Activated CD8-positive, alpha-beta memory T cell treated with anti-CD3 and anti-CD28 coated beads, Interleukin-2, amount 50 U/mL, for 1 hour (primary cell): ENCODE data around the gene N4BP2L2.

ENCODE experiments used
- DNase-seq: peaks from one replicate; pipeline ENCODE4 v3.0.0-alpha.2; 2020; ENCODE audit errors: extremely low read depth

N4BP2L2 gene

GRCh38 chr13:32468502-32469142 lies 70.0 kb downstream of the N4BP2L2 start:
- DNase-seq: no peak

- no peak for DNase-seq
Measured at GRCh38 chr13:32456591-32456990, 82.0 kb downstream of the N4BP2L2 start.

- DNase-seq: no peak
Measured at GRCh38 chr13:32455594-32455903, 83.0 kb downstream of the N4BP2L2 start.

- DNase-seq: no peak
Measured at GRCh38 chr13:32454886-32455593, 83.6 kb downstream of the N4BP2L2 start.

- DNase-seq: no peak
Measured at GRCh38 chr13:32453981-32454380, 84.6 kb downstream of the N4BP2L2 start.

GRCh38 chr13:32448972-32449371 lies 89.6 kb downstream of the N4BP2L2 start:
- no peak for DNase-seq

- no peak for DNase-seq
Measured at GRCh38 chr13:32447894-32448623, 90.5 kb downstream of the N4BP2L2 start.

GRCh38 chr13:32446773-32447465 lies 91.7 kb downstream of the N4BP2L2 start:
- no peak for DNase-seq

- DNase-seq: no peak
Measured at GRCh38 chr13:32446220-32446619, 92.4 kb downstream of the N4BP2L2 start.

GRCh38 chr13:32445461-32445860 lies 93.1 kb downstream of the N4BP2L2 start:
- no peak for DNase-seq

- no peak for DNase-seq
Measured at GRCh38 chr13:32443111-32443510, 95.5 kb downstream of the N4BP2L2 start.

- no peak for DNase-seq
Measured at GRCh38 chr13:32438871-32439270, 99.7 kb downstream of the N4BP2L2 start.

GRCh38 chr13:32432856-32433255 lies 105.7 kb downstream of the N4BP2L2 start:
- no peak for DNase-seq

- no peak for DNase-seq
Measured at GRCh38 chr13:32431361-32431760, 107.2 kb downstream of the N4BP2L2 start.

- no peak for DNase-seq
Measured at GRCh38 chr13:32430018-32430747, 108.4 kb downstream of the N4BP2L2 start.

GRCh38 chr13:32429433-32429909 lies 109.1 kb downstream of the N4BP2L2 start:
- no peak for DNase-seq

GRCh38 chr13:32428581-32429432 lies 109.8 kb downstream of the N4BP2L2 start:
- no peak for DNase-seq

- peak; percentile 69 for DNase-seq
Measured at GRCh38 chr13:32427852-32428580, 110.6 kb downstream of the N4BP2L2 start, which contains the start of gene N4BP2L1. N4BP2L1 (minus strand) TSS chr13:32428130; CDS start chr13:32428082, 48 bp downstream.

GRCh38 chr13:32426990-32427851 lies 111.4 kb downstream of the N4BP2L2 start:
- no peak for DNase-seq
